Measurements from ENCODE around the gene EDNRA.
"Not testable (repeated sequence)": the region's sequence is repeated elsewhere in the genome, so short reads cannot be mapped to it uniquely, and the experiment has no call there.

EDNRA gene

DNA sequence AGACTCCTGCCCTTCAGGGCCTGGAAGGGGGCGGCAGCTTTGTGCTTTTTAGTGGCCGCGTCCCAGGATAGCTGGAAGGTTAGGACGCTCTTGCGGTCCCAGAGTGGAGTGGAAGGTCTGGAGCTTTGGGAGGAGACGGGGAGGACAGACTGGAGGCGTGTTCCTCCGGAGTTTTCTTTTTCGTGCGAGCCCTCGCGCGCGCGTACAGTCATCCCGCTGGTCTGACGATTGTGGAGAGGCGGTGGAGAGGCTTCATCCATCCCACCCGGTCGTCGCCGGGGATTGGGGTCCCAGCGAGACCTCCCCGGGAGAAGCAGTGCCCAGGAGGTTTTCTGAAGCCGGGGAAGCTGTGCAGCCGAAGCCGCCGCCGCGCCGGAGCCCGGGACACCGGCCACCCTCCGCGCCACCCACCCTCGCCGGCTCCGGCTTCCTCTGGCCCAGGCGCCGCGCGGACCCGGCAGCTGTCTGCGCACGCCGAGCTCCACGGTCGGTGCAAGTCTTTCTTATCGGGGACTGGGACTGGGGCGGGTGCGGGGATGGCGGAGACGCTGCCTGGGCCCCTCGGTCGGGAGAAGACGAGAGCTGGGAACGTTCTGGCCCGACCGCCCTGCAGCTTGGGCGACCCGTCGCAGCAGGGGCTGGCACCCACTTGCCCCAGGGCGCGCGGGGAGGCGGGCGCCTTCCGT lies at the start of gene EDNRA:
TSS of gene EDNRA (plus strand) at position 207 of the 686 bp plus-strand sequence. CDS start 4,585 bp downstream, outside the sequence.
- DNase-seq (ENCODE audit: low spot score): no peak

- DNase-seq (ENCODE audit: low spot score): not testable (repeated sequence)
Observed at GRCh38 chr4:147434370-147434769, 46.5 kb upstream of the EDNRA start.

- no peak for DNase-seq (ENCODE audit: low spot score)
Observed at GRCh38 chr4:147440442-147440841, 40.5 kb upstream of the EDNRA start.

- DNase-seq (ENCODE audit: low spot score): no peak
Observed at GRCh38 chr4:147447786-147448185, 33.1 kb upstream of the EDNRA start.

GRCh38 chr4:147453561-147454141 lies 27.2 kb upstream of the EDNRA start:
- no peak for DNase-seq (ENCODE audit: low spot score)

- DNase-seq (ENCODE audit: low spot score): no peak
Observed at GRCh38 chr4:147456706-147457105, 24.2 kb upstream of the EDNRA start.

DNA sequence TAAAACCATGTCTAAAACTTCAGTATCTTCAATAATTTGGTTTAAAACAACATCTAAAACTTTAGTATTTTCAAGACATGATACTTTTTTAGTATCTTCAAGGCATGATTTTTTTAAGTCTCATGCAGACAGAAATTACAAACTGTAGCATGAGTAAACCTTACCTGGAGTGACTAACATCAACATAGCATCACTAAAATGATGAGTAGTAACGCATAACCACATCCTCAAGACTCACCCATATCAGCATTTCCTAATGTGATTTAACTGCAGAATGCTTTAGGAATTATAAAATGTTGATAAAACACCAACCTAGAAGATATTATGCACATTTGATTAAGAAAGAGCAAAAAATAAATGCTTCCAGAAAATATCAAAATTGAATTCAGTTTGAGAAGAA lies 19.7 kb upstream of the EDNRA start:
- DNase-seq (ENCODE audit: low spot score): no peak

GRCh38 chr4:147463065-147463464 lies 17.8 kb upstream of the EDNRA start:
- no peak for DNase-seq (ENCODE audit: low spot score)

DNA sequence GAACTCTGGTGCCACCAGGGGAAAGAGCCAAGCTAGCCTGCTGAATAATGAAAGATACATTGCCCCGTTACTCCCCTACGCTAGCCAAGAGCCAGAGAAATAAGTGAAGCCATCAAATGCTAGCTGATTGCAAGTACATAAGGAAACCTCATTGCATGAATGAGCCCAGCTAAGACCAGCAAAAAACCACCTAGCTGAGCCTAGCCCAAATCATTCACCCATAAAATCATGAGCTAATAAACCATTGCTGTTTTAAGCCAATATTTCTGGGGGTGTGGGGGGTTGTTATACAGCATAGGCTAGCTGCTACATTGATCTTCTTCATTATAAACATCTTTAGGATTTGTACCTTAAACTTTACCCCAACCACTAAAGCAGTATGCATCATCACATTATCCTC lies 15.4 kb upstream of the EDNRA start:
- DNase-seq (ENCODE audit: low spot score): no peak

GRCh38 chr4:147477439-147477838 lies 3.5 kb upstream of the EDNRA start:
- DNase-seq (ENCODE audit: low spot score): no peak

DNA sequence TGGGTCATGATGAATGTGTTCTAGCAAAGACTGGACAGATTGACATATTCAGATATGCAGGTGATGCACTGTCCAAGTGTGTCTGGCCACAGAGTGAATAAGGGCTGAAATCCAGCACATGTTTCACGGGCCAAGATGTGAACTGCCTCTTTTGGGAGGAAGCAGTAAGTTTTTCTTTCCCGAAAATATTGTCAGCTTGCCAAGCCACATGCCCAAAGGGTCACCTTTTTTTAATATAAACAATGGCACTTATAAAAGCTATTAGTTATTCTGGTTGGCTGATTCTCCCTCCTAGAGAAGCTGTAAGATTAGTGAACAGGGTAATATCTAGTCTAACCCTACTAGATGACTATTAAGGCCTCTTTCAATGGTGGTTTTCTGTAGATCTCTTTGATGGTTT lies 1.5 kb upstream of the EDNRA start:
- DNase-seq (ENCODE audit: low spot score): no peak

DNA sequence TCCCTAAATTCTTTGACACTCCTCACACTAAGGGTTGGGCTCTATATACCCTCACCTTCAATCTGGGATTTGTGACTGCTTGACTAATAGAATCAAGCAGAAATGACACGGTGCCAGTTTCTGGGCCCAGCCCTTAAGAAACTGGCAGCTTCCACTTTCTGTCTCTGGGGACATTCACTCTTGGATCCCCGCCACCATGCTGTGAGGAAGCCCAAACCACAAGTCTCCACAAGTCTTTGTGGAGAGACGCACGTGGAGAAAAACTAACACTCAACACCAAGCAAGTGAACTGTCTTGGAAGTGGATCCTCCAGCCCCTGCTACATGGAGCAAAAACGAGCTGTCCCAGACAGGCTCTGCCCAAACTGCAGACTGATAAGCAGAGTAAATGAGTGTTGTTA lies 1.1 kb upstream of the EDNRA start:
- DNase-seq (ENCODE audit: low spot score): no peak

DNA sequence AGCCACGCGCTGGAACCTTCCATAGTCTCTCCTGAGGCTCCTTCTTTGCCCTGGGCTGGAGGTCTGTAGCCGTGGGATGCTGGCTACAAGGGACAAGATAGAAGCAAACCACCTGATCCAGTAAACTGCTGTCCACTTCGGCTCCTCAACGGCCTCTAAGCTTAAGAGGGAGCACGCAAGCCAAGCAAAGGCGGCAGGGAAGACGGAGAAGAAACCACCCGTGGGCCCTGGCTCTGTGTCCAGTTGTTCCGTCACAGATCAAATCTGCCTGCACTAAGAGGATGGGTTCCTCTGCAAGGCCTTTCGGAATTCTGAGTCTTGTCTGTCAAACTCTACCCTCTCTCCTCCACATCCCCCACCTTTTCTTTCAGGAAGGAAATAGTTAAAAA lies 401 bp upstream of the EDNRA start:
- no peak for DNase-seq (ENCODE audit: low spot score)

DNA sequence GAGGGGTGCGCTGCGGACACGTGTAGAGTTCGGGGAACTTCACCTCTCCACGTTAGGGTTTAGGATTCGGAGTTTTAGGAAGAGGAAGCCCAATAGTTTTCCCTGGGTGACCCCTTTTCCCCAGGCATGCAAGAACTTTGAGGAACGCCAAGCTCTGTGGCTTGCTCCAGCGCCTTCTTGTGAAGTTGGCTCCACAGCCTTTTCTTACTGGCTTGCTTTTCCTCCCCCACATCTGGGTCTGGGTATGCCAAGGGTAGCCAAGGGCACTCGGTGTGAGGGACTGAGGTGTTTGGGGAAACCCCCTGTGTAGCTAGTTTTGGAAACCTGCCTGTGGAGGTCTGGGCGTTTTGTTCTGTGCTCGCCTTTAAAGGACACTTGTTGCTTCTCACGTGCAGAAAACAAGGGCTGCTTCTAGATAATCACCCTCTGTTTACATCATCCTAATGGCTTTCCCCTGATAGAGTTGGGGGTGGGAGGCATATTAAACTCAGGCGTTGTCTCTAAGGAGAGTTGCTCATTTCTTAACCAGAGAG lies 746 bp downstream of the EDNRA start:
- no peak for DNase-seq (ENCODE audit: low spot score)

DNA sequence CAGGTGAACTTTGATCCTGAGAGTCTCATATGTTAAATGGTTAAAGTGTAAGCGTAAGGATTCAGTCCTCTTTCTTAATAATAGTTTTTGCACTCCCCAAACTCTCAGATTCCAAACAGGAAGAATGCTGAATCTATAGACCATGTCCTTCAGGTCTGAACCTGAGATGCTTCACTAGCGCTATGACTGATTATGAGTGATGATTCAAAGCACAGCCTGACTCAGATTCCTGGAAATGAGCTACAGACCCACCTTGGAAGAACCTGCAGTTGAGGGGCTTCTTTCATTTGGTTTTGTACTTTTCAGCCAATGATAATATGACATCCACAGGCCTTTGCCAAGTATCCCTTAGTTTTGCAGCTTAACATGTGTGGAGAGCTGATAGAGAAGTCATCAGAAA lies 1.4 kb downstream of the EDNRA start:
- no peak for DNase-seq (ENCODE audit: low spot score)

DNA sequence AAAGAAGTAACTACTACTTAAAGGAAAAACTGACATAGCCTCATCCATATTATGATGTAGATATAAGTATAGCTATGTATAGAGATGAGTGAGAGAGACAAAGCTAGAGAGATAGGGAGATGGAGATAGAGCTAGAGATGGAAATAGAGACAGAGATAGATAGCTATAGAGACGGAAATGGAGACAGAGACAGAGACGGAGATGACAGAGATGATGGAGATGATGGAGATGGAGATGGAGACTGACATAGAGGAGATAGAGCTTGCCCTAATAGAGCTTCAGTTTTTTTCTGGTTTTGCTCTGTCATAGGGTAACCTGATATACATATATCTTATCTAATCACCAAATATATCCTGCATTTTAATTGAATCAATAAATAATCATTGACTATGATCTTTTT lies 4.3 kb downstream of the EDNRA start:
- no peak for DNase-seq (ENCODE audit: low spot score)

DNA sequence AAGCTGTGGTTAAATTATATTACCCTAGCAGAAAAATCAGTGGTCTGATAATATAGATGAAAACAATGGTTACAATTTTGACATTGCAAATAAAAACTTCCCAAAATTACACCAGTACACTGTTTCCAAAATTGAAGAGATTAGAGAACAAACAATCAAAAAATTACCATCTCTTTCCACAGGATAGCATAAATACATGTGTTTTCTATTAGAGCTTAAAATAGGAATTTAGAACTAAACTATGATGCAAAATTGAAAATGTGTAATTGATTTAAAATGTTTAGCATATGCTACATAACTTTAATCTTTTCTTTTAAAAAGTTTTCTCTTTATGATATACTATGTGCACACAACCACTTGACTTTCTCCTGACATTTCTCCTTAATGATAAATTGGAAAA lies 6.7 kb downstream of the EDNRA start:
- DNase-seq (ENCODE audit: low spot score): no peak

DNA sequence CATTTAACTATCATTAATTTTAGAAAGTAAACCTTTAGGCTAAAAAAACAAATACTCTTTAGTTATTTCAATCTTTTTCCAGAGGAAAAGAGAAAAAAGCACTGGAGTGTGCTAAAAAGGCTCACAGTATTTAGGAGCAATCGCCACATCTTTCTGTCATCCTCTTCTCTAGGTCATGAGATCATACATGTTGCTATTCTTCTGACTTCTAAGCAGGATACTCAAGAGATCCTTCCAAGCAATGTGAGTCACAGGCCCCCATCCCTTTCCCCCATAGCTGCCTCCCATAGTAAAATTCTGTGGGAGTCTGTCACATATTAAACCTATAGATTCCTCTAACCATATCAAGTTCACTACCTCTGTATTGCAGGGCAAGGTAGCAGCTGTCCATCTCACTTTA lies 7.7 kb downstream of the EDNRA start:
- no peak for DNase-seq (ENCODE audit: low spot score)

GRCh38 chr4:147491086-147491485 lies 10.2 kb downstream of the EDNRA start:
- no peak for DNase-seq (ENCODE audit: low spot score)

DNA sequence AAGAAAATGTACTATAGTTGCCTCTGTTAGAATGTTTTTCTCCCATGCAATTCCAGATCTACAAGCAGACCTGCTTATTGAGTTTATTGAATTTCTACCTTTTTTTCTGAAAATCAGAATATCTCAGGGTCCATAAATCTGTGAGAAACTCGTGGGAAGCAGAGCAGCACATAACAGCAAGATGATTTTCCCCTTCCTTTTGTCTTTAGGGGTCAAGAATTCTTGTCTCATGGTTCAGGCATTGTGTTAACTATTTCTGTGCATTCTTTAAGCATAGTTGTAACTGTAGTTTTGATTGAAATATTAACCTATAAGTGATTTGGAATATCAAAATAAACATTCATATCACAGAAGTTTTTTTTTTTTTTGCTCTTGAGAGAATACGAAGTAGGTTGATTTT lies 11.4 kb downstream of the EDNRA start:
- DNase-seq (ENCODE audit: low spot score): no peak

GRCh38 chr4:147492761-147493160 lies 11.9 kb downstream of the EDNRA start:
- DNase-seq (ENCODE audit: low spot score): no peak

- no peak for DNase-seq (ENCODE audit: low spot score)
Observed at GRCh38 chr4:147493307-147493706, 12.4 kb downstream of the EDNRA start.

- DNase-seq (ENCODE audit: low spot score): no peak
Observed at GRCh38 chr4:147494301-147494700, 13.4 kb downstream of the EDNRA start.

GRCh38 chr4:147496500-147496899 lies 15.6 kb downstream of the EDNRA start:
- DNase-seq (ENCODE audit: low spot score): no peak
